RWPE2 (cell line): ENCODE data around the gene TRIM7.
"Not testable (repeated sequence)": the region's sequence is repeated elsewhere in the genome, so short reads cannot be mapped to it uniquely, and the experiment has no call there.

Experiments
- ATAC-seq: fragments of 200-7000 bp; cut with Tn5 transposase; 3 replicates; pipeline ENCODE4 v1.9.1; 2021; ENCODE audit warnings: low read depth
- DNase-seq: peaks from one replicate; pipeline ENCODE4 v3.0.0-alpha.2; 2020; ENCODE audit warnings: low spot score
- H3K27ac ChIP-seq: fragments of 450-650 bp; 2 replicates; pipeline ENCODE4 v1.5.1; 2017; ENCODE audit warnings: mild to moderate bottlenecking; ENCODE audit not compliant: poor library complexity, severe bottlenecking
- H3K27me3 ChIP-seq: fragments of 250-450 bp; sonication (Bioruptor Pico); 2 replicates; pipeline ENCODE4 v1.5.1; 2021; ENCODE audit warnings: mild to moderate bottlenecking, moderate library complexity; ENCODE audit not compliant: insufficient read depth, poor library complexity, severe bottlenecking
- H3K36me3 ChIP-seq: fragments of 250-450 bp; sonication (Bioruptor Pico); 2 replicates; pipeline ENCODE4 v1.5.1; 2020; ENCODE audit warnings: low read depth, mild to moderate bottlenecking, moderate library complexity
- H3K4me1 ChIP-seq: fragments of 250-450 bp; sonication (Bioruptor Pico); 2 replicates; pipeline ENCODE4 v1.5.1; 2021; ENCODE audit warnings: mild to moderate bottlenecking, moderate library complexity; ENCODE audit not compliant: insufficient read depth, poor library complexity, severe bottlenecking
- H3K4me3 ChIP-seq: fragments of 250-450 bp; sonication (Bioruptor Pico); 2 replicates; pipeline ENCODE4 v1.5.1; 2021; ENCODE audit warnings: mild to moderate bottlenecking, moderate library complexity; ENCODE audit not compliant: severe bottlenecking
- H3K9me3 ChIP-seq: fragments of 250-450 bp; sonication (Bioruptor Pico); 2 replicates; pipeline ENCODE4 v1.5.1; 2021; ENCODE audit warnings: mild to moderate bottlenecking, moderate library complexity; ENCODE audit not compliant: severe bottlenecking
- CTCF ChIP-seq: fragments of 450-650 bp; IDR thresholded peaks from one replicate; pipeline ENCODE4 v1.5.1; 2017; ENCODE audit warnings: mild to moderate bottlenecking, moderate library complexity; ENCODE audit not compliant: poor library complexity, severe bottlenecking

Gene TRIM7

GRCh38 chr5:181151146-181151545 lies 53.9 kb downstream of the TRIM7 start:
- Histone ChIP-seq H3K9me3 (no peaks in the 10 kb centered on the region), H3K36me3 (no peaks in the 10 kb centered on the region), H3K27ac (no peak overlapping the region), H3K27me3 (no peaks in the 10 kb centered on the region), H3K4me3 (no peak overlapping the region), H3K4me1 (peaks cover 30% of the 10 kb centered on the region)
- DNase-seq (no peak), ATAC-seq (no peak)
- TF ChIP-seq CTCF, result no peak

DNA sequence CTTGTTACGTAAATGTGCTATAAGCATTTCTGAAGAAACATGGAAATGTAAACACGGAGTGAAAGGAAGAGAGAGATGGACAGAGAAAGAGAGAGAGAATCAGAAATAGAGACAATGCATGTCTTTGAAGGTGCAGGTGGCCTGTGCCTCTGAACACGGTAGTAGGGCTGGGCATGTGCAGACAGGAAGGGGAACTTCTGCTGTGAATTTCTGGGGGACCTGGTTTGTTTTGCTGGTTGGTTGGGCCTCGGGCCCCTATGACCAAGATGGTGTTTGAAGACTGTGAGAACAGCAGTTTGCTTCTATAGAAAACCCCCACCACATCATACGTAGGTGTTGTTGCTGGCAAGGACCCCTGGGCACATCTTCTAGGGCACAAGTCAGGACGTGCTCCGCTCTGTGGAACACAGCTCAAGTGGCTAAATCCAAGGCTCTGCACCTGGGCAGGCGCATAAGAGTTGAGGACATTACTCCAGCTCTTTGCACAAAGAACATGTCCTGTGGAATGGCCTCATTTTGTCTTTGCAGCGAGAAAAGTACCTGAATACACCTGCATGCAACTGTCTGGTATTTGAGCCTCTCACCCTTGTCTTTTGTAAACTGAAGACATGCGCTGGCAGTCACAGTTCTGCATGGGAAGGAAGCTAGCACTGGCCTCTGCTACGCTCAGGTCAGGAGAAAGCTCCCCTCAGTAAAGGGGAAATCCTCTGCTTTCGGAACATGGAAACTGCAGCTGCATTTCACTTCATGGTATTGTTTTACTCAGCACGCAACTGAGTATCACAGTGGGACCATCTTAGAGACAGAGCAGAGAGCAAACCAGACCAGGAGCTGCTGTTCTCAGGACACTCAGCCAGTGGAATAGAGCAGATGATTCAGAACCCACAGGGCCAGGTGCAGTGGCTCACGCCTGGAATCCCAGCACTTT lies 54.9 kb downstream of the TRIM7 start:
- Histone ChIP-seq H3K36me3 (no peaks in the 10 kb centered on the region), H3K9me3 (no peaks in the 10 kb centered on the region), H3K4me3 (no peak overlapping the region), H3K27ac (no peak overlapping the region), H3K4me1 (peaks cover 30% of the 10 kb centered on the region), H3K27me3 (no peaks in the 10 kb centered on the region)
- DNase-seq, result no peak
- TF ChIP-seq CTCF, result no peak
- ATAC-seq, result no peak

DNA sequence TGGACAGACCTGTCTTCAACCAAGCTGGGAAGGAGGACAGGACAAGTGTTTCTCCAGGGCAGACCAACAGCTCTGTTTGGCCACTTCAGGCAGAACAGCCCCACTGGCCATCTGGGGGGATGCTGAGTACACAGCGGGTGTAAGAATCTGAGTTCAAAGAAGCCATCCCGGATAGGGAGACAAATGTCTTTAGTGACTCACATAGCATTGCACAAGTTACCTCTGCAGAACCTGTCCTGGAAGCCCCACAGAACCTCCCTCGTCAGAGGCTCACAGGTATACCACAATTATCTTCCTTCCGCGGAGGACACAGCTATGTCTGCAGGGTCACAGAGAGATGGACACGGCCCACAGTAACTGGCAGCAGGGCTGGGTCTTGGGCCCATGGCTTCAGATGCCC lies 55.6 kb downstream of the TRIM7 start:
- Histone ChIP-seq H3K27ac (no peak overlapping the region), H3K4me1 (peaks cover 30% of the 10 kb centered on the region), H3K27me3 (no peaks in the 10 kb centered on the region), H3K9me3 (no peaks in the 10 kb centered on the region), H3K4me3 (no peak overlapping the region), H3K36me3 (no peaks in the 10 kb centered on the region)
- DNase-seq (no peak), ATAC-seq (peak; percentile 84)
- no peak for TF ChIP-seq CTCF

GRCh38 chr5:181146927-181147636 lies 57.9 kb downstream of the TRIM7 start, which contains the start of gene OR2V2:
OR2V2 (plus strand) TSS chr5:181147586; CDS start chr5:181154943, 7,357 bp downstream.
- ATAC-seq, H3K4me3 ChIP-seq, H3K9me3 ChIP-seq, H3K27me3 ChIP-seq, DNase-seq, H3K36me3 ChIP-seq, H3K27ac ChIP-seq: not testable (repeated sequence)
- peaks cover 14% of the 10 kb centered on the region for H3K4me1 ChIP-seq

GRCh38 chr5:181145133-181145532 lies 59.9 kb downstream of the TRIM7 start:
- TF ChIP-seq CTCF, result no peak
- no peak for ATAC-seq

More at GRCh38 chr5:181145133-181145532, 59.9 kb downstream of the TRIM7 start:
- no peak for DNase-seq
- Histone ChIP-seq H3K27ac (no peak overlapping the region), H3K36me3 (no peaks in the 10 kb centered on the region), H3K4me1 (peaks cover 12% of the 10 kb centered on the region), H3K4me3 (no peak overlapping the region), H3K9me3 (no peaks in the 10 kb centered on the region), H3K27me3 (peaks cover 3% of the 10 kb centered on the region)
